Non-pigmented ciliary epithelial cell (primary cell): ENCODE measurements around the gene DCAF8.
A peak's percentile ranks its signal among the peaks of the same experiment; 100 is the strongest.
"Not testable (repeated sequence)": the region's sequence is repeated elsewhere in the genome, so short reads cannot be mapped to it uniquely, and the experiment has no call there.

Experiments used
- DNase-seq: peaks from one replicate; pipeline ENCODE4 v3.0.0-alpha.2; 2010; ENCODE audit warnings: low read depth

The DCAF8 gene

DNA sequence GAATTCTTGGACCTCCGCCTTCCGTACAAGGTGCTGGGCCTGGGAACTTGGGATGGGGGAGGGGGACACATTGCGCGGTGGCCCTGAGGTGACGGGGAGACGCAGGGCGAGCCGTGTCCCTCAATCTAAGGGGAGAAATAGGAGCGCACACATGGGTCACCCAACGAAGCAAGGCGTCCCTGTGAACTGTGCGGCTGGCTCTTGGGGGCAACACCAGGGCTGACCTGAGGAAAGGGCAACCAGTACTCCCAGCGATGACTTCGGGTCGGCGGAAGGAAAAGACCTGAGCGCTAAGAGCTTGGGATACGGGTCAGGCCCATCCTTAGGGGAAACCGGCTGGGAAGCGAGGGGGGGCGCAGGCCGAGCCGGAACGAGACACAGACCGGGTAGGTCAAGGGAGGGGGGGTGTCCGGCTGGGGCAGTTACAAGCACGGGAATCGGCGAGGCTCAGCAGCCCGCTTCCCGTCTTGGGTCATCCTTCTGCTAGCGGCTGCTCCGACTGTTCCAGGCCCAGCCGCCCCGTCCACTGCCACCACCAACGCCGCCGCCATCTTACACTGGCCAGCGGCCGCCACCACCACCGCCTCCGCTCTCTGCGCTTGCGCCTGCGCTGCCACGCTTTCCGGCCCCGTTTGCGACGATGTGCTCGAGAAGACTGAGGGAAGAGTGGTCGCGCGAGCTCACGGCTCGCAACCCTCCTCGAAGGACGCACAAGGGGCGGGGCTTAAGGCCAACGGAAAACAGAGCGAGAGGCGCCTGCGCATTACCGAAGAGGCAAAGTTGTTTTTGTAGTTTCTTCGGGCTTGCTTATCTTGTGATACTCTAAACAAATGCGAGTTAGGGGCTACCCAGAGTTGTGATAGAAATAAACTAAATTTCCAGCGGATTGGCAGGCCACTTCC lies at the start of gene DCAF8:
TSS of gene DCAF8 (minus strand) at position 657 of the 902 bp plus-strand sequence. CDS start 18,541 bp downstream, outside the sequence.
- peak; percentile 91 for DNase-seq

DNA sequence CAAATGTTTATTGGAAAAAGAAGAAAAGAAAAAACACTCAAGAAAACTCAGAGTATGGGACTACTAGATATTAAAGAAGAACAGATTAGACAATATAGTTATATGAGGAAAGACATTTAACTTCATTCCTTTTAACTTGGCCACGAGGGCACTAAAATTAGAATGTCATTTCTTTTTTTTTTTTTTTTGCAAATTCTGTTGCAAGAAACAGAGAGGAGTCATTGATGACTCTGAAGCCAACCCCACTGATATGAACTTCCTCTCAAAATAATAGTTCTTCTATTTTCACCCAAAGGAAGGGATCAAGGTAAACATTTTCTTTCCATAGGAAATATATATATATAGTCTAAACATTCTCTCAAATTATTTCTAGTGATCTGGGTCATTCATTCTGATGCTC lies 47.2 kb upstream of the DCAF8 start:
- no peak for DNase-seq

DNA sequence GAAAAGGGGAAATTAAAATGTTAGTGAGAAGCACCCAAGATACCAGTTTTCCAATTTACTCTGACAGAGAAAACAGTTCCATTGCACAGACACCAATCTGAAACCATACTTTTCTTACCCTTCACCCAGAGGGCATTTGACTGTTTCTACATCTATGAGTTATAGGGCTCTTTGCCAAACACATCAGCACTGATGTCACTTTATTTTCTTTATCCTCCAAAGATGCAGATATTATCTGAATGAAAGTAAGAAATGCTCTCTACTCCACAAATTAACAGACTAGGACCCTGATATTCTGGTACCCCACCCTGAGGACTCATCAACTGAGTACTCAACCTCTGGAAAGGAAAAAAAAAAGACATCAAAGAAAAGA lies 46.8 kb upstream of the DCAF8 start:
- no peak for DNase-seq

DNA sequence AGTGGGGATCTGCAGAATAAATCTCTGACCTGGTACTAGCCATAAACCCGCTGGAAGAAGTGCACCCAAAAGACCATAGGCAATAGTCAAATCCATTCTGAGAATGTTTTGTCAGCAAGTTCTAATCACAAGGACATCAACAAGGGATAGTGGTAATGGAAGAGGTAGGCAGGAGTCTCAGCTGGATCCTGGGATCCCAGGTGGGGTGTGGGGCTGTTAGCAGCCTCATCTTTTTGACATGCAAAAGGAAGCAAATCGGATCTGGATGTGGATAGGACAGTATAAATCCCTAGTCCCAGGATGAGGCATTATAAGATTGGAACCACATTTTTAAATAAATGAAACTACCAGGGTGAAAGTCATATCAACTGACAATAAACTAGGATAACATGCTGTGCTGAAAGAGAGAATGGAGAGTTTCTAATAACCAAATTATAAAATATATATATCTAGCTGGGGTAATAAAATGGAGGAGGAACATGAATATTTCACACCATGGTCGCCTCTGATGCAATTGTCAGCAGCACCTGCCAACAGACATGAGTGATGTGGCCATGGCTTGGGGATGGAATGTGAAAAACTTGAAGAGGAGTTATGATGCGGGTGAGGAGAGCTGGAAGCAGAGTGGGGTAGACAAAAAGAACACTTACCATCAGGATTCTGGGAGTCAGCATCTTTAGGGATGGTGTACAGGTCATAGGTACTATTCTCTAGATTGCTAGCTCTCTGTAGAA lies 46.3 kb upstream of the DCAF8 start:
- no peak for DNase-seq

DNA sequence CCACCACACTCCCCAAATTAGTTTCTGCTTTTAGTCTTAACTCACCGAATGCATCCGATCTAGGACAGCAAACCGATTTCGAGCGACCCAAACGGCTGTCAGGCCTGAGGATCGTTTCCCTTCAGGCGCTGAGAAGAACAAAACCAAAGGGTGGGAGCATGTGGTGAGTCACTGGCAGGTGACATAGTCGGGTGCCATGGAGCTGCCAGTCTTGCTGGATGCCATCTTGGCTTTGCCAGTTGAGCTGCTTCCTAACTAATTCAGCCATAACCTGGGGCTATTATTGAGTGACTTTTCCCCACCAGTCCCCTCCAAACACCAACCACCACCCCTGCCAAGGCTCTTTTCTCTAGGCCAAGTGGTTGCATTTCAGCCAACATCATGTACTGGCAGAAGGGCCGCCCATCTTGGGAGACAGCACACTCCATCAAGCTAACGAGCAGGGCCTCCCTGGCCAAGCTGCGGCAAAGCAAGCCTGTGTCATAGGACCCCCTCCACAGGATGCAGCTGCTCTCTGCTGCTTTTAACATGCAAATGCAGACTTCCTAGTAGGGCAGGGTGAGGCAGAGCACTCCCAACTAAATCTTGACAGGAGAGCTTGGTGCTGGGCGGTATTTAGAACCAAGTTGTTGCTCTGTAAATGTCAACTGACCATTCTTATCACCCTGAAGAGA lies 44.9 kb upstream of the DCAF8 start:
- no peak for DNase-seq

DNA sequence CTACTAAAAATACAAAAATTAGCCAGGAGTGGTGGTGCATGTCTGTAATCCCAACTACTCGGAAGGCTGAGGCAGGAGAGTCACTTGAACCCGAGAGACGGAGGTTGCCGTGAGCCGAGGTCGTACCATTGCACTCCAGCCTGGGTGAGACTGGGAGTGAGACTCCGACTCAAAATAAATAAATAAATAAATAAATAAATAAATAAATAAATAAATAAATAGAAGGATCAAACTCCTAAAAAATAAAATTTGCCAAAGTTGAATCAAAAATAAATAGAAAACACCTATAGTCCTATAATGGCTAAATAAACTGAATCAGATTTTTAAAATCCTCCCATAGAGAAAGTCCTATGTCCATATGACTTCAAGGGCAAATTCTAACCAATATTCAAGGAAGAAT lies 37.8 kb upstream of the DCAF8 start:
- DNase-seq: no peak

DNA sequence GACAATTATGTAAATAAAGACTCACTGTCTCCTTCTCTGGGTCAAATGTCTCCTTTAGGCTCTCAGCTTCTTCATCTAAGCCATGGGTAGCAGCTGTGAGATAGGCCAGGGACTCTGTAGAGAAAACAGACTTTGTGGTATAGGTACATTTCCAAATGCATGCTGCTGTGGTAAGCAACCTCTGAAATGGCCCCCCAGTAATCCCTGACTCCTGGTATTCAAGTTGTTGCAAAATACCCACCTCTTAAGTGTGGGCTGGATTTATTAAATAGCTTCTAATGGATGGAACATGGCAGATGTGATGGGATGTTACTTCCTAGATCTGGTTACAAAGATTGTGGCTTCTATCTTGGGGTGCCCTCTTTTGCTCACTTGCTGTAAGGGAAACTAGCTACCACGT lies 33.7 kb upstream of the DCAF8 start:
- no peak for DNase-seq

DNA sequence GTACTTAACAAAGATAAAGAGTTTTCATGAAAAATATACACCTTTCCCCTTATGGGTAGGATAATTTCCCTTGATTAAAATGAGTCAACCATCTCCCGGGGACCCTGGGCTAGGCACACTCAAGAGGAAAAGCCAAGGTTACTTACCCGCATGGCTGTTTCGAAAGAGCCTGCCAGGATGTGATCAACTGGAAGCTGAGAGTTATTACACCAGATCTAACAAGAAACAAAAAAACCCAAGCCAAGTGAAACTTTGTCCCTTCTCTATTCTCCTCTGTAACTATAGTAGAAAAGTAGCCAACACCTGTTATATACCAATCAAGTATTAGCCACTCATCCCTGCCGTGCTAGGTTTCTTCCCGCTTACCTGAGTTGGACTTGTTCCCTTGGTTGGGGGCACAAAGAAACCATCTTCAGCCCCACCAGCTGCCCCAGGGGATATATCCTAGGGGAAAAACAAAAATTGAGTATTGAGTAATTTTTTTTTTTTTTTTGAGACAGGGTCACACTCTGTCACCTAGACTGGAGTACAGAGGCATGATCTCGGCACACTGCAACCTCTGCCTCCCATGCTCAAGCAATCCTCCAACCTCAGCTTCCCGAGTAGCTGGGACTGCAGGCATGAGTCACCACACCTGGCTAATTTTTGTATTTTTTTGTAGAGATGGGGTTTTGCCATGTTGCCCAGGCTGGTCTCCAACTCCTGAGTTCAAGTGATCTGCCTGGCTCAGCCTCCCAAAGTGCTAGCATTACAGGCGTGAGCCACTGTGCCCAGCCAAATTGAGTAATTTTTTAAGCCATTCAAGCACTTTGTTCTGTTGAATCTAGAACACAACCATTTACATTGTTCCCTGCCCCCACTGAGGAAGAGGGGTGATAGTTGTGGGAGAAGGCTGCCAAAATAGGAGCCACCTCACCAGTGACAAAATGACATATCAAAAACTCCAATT lies 30.9 kb upstream of the DCAF8 start:
- no peak for DNase-seq

DNA sequence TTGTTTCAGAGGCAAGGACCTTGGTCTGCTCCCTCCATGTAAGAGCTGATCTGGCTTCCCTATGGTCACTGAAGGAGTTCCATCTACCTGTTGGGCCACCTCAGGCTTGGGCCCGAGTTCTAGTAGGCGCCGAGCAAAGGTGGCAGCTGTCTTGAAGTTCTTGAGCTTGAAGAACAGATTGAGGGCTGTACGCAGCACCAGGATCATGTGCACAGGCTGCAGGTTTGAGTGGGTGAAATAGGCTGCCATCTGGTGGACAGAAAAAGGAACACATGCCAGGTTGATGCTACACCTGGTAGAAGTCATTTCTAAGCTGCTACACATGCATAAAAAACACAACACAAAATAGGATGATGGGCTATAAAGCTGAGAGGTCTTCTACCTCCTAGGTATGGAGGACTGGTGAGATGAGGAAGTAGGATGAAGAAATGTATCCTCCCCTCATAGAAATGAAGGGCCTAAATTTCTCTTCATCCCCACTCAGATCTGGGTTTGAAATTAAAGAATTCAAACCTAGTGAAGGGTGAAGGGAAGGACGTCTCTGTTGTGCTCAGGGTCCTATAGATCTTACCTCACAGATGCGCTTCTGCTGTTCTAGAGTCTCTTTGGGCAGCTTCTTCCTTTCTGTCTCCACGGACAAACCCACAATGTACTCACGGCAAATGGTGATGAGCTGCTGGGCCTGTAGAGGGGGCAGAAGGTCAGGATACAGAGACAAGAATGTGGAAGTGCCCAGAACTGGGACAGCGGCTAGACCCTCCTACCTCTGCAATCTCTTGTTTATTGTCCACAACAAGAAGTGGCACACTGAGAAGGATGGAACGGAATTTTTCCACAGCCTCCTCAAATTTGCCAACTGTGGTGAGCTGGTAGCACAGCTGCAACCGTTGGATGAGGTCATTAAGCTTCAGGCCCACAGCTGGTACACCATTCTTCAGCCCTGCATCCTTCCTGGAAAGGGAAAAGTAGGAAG lies 29.2 kb upstream of the DCAF8 start:
- DNase-seq: peak; percentile 20

DNA sequence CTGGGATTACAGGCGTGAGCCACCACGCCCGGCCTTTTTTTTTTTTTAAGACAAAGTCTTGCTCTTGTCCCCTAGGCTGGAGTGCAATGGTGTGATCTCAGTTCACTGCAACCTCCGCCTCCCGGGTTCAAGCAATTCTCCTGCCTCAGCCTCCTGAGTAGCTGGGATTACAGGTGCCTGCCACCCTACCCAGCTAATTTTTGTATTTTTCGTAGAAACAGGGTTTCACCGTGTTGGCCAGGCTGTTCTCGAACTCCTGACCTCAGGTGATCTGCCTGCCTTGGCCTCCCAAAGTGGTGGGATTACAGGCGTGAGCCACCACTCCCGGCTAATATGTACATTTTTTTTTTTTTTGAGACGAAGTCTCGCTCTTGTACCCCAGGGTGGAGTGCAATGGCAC lies 25.4 kb upstream of the DCAF8 start:
- DNase-seq: not testable (repeated sequence)

DNA sequence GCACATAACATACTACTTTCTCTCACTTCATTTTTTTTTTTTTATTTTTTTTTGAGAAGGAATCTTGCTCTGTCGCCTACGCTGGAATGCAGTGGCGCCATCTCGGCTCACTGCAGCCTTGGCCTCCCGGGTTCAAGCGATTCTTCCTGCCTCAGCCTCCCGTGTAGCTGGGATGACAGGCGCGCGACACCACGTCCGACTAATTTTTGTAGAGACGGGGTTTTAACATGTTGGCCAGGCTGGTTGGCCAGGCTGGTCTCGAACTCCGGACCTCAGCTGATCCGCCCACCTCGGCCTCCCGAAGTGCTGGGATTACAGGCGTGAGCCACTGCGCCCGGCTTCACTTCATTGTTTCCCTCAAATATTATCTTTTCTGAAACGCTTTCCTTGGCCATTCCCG lies 23.2 kb upstream of the DCAF8 start:
- no peak for DNase-seq

DNA sequence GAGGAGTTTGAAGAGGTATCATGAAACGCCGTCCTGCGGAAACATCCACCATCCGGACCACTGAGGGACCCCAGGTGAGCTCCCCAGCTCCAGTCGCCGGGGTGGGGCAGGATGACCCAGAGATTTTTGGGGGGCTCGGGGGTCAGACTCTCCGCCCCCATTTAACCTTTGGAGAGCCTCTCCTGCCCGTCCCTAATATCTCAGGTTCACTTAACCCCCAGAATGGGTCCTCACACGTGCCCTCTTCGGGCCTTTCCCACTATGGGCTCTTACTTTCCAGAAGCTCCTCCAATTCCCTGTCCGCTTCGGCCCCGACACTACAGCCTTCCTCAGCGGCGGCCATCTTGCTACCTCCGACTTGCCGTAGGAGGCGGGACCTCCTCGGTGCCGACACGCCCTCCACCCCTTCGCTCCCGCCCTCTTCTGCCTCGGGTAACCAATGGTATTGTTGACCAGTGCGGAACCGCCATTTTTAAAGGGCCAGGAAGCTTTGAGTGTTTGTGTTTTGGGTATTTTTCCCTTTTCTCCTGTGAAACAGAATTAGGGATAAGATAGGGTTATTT lies 22.5 kb upstream of the DCAF8 start, which contains the start of gene PEX19:
TSS of gene PEX19 (minus strand) at position 352 of the 563 bp plus-strand sequence. CDS start at position 343, 9 bp downstream.
- peak; percentile 73 for DNase-seq

DNA sequence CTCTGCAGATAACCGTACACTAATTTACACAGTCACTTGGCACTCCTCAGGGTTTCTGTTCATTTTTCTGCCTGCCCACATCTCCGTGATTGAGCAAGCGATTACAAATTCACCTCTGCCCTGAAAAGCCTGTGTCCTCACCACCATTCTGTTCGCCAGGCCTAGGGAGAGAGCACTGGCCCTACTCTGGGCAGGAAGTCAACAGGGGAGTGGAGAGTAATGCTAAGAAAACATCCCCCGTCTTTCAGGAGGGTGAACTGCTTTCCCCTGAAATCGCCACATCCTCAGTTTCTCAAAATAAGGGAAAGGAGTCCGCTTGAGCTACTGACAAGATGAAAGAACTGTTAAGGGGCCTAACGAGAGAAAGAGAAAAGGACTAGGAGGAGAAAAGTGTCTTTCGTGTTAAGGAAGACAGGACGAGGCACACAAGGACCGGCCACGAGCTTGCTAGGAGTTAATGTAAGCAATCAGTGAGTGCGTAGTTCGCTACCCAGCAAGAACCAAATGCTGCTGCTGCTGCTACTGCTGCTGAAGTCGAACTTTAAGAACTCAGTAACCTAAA lies 22.0 kb upstream of the DCAF8 start:
- peak; percentile 17 for DNase-seq

DNA sequence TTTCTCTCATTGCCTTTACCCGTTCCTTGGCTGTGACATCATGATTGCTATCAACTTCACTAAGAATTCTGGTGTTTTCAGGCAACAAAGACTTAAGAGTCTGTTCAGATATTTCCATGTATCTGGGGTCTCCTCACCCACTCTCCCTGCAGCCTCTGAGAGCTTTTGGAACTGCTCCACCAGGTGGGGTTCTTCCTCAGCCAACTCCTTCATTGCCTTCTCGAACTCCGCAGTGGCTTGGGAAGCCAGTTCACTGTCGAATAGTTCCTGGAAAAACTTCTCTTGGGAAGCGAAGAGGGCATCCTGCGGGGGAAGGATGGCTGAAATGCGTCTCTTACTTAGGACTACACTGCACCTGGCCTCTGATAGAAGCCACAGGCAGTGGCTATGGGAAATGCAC lies 20.5 kb upstream of the DCAF8 start:
- no peak for DNase-seq

DNA sequence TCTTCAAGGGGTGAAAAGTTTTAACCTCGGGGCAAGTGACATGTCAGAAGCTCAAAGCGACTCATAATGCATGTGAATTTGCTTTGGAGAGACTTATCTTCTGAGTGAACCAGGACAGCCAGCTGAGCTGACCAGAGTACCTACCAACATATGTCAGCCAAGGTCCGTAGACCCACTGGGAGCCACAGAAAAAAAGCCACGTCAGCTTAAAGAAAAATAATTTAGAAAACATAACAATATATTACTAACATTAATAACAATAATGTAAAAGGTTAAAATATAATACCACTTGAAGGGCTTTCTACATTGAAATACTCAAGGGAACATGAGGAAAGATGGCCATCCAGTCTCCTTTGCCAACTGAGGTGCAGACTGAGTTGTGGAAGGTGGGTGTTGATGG lies 15.6 kb upstream of the DCAF8 start:
- DNase-seq: no peak

DNA sequence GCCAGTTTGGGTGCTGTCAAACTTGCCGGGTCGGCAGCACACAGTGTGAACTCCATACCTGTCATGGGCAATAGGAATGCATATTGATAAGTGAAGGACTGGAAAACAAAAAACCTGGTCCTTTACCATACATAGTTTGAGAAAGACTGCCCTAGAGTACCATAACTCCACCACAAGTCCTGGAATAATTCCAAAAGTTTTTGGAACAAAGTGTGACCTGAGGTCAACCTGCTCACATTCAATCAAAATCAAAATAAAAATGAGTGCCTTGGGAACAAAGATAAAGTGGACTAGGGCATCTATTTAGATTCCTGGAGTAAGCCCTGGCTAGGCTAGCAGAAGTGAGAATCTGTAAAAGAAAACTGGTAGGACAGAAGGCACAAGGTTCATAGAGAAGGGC lies 15.0 kb upstream of the DCAF8 start:
- no peak for DNase-seq

DNA sequence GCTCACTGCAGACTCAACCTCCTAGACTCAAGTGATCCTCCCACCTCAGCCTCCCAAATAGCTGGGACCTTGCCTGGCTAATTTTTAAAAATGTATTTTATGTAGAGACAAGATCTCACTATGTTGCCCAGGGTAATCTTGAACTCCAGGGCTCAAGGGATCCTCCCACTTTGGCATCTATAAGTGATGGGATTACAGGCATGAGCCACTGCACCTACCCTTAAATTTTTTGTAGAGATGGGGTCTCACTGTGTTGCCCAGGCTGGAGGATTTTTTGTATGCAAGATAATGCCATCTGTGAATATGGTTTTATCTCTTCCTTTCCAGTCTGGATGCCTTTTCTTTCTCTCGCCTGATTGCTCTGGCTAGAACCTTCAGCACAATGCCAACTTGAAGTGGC lies 8.7 kb upstream of the DCAF8 start:
- no peak for DNase-seq

DNA sequence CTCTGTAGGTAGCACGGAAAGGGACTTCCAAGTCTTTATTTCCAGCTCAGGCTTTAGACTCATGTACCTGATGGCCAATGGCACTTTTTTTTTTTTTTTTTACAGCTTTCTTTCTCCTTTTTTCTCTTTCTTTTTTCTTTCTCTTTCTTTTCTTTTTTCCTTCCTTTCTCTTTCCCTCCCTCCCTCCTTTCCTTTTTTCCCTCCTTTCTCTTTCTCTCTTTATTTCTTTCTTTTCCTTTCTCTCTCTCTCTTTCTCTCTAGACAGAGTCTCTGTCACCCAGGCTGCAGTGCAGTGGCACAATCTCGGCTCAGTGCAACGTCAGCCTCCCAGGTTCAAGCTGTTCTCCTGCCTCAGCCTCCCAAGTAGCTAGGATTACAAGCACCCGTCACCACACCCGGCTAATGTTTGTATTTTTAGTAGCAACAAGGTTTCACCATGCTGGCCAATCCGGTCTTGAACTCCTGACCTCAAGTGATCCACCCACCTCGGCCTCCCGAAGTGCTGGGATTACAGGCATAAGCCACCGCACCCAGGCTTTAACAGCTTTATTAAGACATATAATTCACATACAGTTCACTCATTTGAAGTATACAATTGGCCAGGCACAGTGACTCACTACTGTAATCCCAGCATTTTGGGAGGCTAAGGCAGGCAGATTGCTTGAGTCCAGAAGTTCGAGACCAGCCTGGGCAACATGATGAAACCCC lies 5.1 kb upstream of the DCAF8 start:
- no peak for DNase-seq

DNA sequence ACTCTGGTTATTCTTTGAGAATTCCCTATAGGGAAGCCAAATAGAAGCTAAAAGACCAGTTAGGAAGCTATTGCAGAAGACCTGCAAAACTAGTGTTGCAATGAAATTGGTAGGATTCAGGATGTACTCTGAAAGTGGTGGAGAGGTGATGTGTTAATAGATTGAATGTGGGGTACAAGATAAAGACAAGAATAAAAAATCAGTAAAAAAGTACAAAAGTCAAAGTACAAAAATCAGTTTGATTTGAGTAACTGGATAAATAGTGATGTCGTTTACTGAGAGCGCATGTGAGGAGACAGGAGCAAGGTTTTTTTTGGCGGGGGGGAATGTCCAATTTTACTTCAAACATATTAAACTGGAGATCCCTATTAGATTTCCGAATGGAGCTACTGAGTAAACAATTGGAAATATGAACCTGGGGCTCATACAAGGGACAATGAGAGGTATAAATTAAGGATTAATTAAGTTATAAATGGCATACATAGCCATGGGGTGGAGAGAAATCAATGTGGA lies 2.5 kb upstream of the DCAF8 start:
- no peak for DNase-seq
